Duodenal mucosa (tissue), 2 donors: Measurements from ENCODE around the gene MKNK2.
A peak's percentile ranks its signal among the peaks of the same experiment; 100 is the strongest.
"Not testable (repeated sequence)": the region's sequence is repeated elsewhere in the genome, so short reads cannot be mapped to it uniquely, and the experiment has no call there.

ENCODE experiments used
- H3K27ac ChIP-seq: one replicate; pipeline ENCODE4 v1.7.0; 2013; ENCODE audit warnings: low read depth, low read length
- H3K27me3 ChIP-seq, 2 donors: one replicate each; pipeline ENCODE4 v1.7.0; 2013; ENCODE audit warnings: low read length in 2 of 2, control low read depth in 1 of 2; ENCODE audit not compliant: insufficient read depth in 2 of 2, control insufficient read depth in 1 of 2
- H3K36me3 ChIP-seq, 2 donors: one replicate each; pipeline ENCODE4 v1.7.0; 2013; ENCODE audit warnings: low read length in 2 of 2, control low read depth in 1 of 2; ENCODE audit not compliant: insufficient read depth in 2 of 2, control insufficient read depth in 1 of 2
- H3K4me1 ChIP-seq, 2 donors: one replicate each; pipeline ENCODE4 v1.7.0; 2013; ENCODE audit warnings: low read length in 2 of 2, control low read depth in 1 of 2; ENCODE audit not compliant: insufficient read depth in 2 of 2, control insufficient read depth in 1 of 2
- H3K4me3 ChIP-seq, 2 donors: one replicate each; pipeline ENCODE4 v1.7.0; 2013; ENCODE audit warnings: low read length in 2 of 2, low read depth in 1 of 2
- H3K9ac ChIP-seq, 2 donors: one replicate each; pipeline ENCODE4 v1.7.0; 2013; ENCODE audit warnings: low read length in 2 of 2, low read depth in 1 of 2
- H3K9me3 ChIP-seq, 2 donors: one replicate each; pipeline ENCODE4 v1.7.0; 2013; ENCODE audit warnings: low read length in 2 of 2, control low read depth in 1 of 2; ENCODE audit not compliant: control insufficient read depth in 1 of 2

The MKNK2 gene

DNA sequence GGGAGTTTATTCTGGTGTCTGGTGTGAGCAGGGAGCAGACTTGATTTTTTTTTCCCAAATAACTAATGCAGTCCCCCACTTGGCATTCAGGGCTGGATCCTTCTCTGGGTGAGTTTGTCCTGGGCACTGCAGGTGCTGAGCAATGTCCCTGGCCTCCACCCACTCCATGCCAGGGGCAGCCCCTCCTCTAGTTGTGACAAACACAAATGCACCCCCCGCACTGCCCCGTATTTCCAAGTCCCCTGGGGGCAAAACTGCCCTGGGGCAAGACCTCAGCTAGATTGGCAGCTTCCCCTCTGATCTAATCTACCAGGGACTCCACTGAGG lies 38.6 kb upstream of the MKNK2 start:
- H3K9me3 ChIP-seq = no peaks in the 10 kb centered on the region
- H3K36me3 ChIP-seq = no peaks in the 10 kb centered on the region
- H3K27ac ChIP-seq = peak overlapping the region; percentile 32
- H3K4me1 ChIP-seq = peaks cover 26 to 55% of the 10 kb centered on the region in 2 donors
- peak overlapping the region in 1 of 2 donors; percentile 6 for H3K9ac ChIP-seq
- H3K27me3 ChIP-seq = no peaks in the 10 kb centered on the region
- no peak overlapping the region for H3K4me3 ChIP-seq

DNA sequence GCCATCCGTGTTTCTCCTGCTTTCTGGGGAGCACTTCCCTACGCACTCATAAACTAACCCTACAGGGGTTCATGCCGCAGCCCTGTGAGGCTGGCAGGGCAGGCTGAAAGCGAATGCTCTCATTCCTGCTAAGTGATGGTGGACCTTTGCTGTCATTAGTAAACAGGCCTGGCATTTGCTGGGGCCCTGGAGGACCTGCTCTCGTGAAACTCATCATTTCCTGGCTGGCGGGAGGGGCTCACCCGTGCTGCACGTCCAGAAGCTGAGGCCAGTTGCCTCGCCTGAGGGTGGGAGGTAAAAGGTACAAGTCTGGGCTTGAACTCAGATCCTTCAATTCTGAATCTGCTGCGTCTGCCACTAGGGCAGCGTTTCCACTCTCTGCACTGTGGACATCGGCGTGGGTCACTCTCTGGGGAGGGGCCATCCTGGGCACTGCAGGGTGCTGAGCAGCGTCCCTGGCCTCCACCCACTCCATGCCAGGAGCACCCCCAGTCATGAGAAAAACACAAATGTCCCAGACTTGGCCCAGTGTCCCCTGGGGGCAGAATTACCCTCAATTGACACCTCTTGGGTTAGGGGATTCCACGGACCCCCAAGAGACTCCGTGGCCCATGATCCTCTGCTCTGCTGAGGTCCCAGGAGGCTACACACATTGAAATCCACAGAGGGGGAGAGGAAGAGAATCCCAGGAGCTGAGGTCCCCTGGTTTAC lies 38.1 kb upstream of the MKNK2 start:
- H3K27ac ChIP-seq = peak overlapping the region; percentile 32
- peaks cover 26 to 49% of the 10 kb centered on the region in 2 donors for H3K4me1 ChIP-seq
- H3K4me3 ChIP-seq = no peak overlapping the region
- no peaks in the 10 kb centered on the region for H3K36me3 ChIP-seq
- no peak overlapping the region for H3K9ac ChIP-seq
- H3K9me3 ChIP-seq = no peaks in the 10 kb centered on the region
- no peaks in the 10 kb centered on the region for H3K27me3 ChIP-seq

DNA sequence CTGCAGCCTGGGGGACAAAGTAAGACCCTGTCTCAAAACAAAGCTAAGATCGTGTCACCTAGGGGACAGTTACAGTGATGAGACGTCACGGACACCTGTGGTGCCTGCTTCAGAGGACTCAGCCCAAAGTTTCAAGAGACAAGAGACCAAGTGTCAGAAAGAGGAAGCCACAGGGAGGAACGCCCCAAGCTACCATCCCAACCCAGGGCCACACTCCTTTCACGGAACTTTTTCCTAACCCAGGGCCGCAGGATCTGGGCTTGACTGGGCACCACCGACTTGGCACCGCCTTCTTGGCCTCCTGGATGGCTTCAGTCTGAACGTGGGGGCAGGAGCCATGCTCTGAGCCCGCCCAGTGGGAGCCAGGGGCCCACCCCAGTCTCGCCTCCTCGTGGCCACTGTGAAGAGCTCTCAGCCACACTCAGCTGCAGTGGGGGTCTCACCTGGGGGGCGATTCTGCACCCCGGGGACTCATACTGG lies 36.6 kb upstream of the MKNK2 start:
- Histone ChIP-seq H3K27me3 (no peaks in the 10 kb centered on the region), H3K27ac (peak overlapping the region; percentile 28), H3K4me3 (no peak overlapping the region), H3K36me3 (no peaks in the 10 kb centered on the region), H3K9ac (peak overlapping the region in 1 of 2 donors; percentile 43), H3K4me1 (peaks cover 23 to 38% of the 10 kb centered on the region in 2 donors), H3K9me3 (no peaks in the 10 kb centered on the region)

DNA sequence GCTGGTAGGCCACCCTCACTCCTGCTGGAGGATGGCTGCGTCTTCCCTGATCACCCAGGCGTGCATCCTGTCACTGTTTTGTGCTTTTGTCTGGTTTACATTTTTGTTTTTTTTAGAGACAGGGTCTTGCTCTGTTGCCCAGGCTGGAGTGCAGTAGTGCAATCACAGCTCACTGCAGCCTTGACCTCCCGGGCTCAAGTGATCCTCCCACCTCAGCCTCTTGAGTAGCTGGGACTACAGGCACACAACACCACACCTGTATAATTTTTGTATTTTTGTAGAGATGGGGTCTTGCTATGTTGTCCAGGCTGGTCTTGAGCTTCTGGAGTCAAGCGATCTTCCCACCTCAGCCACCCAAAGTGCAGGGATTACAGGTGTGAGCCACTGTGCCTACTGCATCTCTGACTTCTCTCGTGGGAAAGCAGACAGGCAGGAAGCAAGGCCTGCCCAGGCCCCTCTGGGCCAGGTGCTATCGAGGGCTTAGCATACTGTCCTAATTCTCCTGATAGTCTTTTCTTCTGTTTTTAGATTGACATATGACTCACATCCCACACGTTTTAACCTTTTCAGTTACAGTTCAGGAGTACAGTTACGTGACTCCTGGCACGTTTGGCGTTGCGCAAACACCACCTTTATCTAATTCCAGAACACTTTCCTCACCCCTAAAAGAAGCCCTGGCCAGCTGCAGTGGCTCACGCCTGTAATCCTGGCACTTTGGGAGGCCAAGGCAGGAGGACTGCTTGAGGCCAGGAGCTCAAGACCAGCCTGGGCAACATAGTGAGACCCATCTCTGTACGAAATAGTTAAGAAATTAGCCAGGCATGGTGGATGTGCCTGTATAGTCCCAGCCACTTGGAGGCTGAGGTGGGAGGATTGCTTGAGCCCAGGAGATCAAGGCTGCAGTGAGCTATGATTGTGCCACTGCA lies 35.9 kb upstream of the MKNK2 start:
- not testable (repeated sequence) for H3K4me3 ChIP-seq, H3K36me3 ChIP-seq, H3K27me3 ChIP-seq, H3K9me3 ChIP-seq
- peaks cover 23 to 45% of the 10 kb centered on the region in 2 donors for H3K4me1 ChIP-seq
- peak overlapping the region in 1 of 2 donors; percentile 43 for H3K9ac ChIP-seq
- H3K27ac ChIP-seq = peak overlapping the region; percentile 28

DNA sequence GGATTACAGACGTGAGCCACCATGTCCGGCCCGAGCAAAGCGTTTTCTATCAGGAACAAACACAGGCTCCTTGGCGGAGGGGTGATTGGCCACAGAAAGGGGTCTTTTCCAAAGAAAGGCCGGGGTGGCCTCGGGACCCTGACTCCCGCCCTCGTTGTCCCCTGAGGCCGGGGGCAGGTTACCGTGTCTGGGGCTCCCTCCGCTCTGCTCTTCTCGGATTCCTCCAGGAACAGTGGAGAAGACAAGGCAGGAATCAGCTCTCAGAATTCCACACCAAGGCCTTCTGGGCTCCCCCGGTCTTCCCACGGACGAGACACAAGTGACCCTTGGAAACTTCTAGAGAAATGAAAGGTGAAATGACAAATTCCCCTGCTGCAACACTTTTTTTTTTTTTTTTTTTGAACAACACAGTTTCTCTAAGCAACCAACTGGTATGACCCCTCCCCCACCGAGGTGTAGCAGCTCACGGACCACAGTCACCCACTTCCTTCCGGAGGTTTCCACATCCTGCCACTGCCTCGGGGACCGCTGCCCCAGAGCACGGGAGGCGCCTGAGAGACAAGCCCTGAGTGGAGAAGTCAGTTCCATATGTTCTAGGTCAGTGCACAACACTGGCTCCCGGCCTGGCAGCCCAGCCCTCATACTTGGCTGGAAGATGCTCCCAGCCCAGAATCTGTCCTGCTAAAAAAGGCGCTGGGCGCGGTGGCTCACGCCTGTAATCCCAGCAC lies 34.1 kb upstream of the MKNK2 start:
- Histone ChIP-seq H3K4me3 (peak overlapping the region; percentile 62), H3K36me3 (peaks cover 0 to 5% of the 10 kb centered on the region in 2 donors), H3K9me3 (no peaks in the 10 kb centered on the region), H3K27me3 (no peaks in the 10 kb centered on the region), H3K4me1 (peaks cover 17 to 37% of the 10 kb centered on the region in 2 donors), H3K27ac (peak overlapping the region; percentile 62), H3K9ac (peak overlapping the region; percentile 12 to 61)

DNA sequence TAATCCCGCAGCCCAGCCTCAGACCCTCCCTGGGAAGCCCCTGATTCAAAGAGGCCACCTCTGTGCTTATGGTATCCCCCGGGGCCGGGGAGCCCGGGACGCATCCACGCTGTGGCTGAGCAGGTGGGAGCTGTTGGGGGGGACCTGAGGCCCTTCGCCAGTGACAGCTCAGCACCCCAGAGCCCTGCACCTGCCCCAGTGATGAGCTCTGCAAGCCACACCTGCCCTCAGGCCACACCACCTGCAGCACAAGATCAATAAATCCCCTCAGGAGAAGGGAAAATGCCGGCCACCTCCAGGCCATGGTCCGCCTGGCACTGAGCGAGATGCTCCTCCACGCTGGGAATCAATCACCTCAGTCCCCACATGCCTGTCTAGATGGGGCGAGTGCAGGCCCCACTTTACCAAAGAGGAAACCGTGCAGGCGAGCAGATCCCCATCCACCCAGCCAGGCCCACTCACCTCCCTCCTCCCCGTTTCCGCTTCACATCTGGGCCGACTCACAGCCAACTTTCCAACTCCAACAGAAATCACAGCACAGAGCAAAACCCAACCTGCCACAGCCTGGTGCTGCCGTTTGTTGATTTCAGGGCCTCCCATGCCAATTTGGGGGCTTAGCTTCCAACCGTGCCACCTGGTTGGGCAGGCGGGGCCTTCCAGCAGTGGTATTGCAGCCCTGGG lies 32.3 kb upstream of the MKNK2 start:
- no peaks in the 10 kb centered on the region for H3K9me3 ChIP-seq
- H3K27me3 ChIP-seq = no peaks in the 10 kb centered on the region
- H3K27ac ChIP-seq = no peak overlapping the region
- peaks cover 2 to 23% of the 10 kb centered on the region in 2 donors for H3K36me3 ChIP-seq
- H3K4me1 ChIP-seq = peaks cover 10 to 26% of the 10 kb centered on the region in 2 donors
- peak overlapping the region; percentile 1 to 46 for H3K9ac ChIP-seq
- peak overlapping the region; percentile 50 to 56 for H3K4me3 ChIP-seq

DNA sequence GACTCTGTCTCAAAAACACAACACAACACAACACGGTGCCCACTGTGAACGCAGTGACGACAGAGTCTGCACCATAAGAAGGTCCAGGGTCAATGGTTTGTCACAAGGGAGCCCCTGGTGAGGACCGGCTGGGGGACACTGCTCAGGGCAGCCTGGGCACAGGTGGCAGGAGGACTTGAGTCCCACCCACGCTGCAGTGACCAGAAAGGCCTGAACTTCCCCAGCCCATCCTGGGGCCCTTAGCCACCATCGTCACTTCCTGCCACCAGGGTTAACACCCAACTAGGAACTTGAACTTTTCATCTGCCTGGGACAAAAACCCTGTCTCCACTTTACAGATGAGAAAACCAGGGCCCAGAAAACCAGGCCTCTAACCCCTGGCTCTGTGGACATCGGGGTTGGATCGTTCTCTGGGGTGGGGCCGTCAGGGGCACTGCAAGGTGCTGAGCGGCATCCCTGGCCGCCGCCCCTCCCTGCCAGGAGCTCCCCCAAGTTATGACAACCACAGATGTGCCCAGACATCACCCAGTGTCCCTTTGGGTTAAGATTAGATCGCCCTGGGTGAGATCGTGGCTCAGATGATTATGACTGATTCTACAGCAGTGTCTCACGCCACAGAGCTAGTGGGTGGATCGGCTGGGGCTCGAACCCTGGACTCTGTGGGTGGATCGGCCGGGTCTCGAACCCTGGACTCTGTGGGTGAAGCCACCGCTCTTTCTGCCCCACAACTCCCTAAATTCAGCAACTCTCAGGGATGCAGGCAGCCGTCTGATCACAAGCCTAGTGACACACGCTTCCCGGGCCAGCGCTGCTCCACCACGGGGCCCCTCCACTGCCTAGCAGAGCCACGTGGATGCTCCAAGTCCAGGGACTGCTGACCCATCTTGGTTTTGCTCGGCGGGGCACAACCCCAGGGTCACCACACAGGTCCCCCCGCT lies 31.1 kb upstream of the MKNK2 start:
- H3K9me3 ChIP-seq = no peaks in the 10 kb centered on the region
- H3K27me3 ChIP-seq = no peaks in the 10 kb centered on the region
- H3K4me1 ChIP-seq = peaks cover 3 to 16% of the 10 kb centered on the region in 2 donors
- H3K4me3 ChIP-seq = peak overlapping the region; percentile 50 to 56
- H3K9ac ChIP-seq = peak overlapping the region; percentile 32 to 34
- H3K27ac ChIP-seq = peak overlapping the region; percentile 62
- peaks cover 7 to 35% of the 10 kb centered on the region in 2 donors for H3K36me3 ChIP-seq

DNA sequence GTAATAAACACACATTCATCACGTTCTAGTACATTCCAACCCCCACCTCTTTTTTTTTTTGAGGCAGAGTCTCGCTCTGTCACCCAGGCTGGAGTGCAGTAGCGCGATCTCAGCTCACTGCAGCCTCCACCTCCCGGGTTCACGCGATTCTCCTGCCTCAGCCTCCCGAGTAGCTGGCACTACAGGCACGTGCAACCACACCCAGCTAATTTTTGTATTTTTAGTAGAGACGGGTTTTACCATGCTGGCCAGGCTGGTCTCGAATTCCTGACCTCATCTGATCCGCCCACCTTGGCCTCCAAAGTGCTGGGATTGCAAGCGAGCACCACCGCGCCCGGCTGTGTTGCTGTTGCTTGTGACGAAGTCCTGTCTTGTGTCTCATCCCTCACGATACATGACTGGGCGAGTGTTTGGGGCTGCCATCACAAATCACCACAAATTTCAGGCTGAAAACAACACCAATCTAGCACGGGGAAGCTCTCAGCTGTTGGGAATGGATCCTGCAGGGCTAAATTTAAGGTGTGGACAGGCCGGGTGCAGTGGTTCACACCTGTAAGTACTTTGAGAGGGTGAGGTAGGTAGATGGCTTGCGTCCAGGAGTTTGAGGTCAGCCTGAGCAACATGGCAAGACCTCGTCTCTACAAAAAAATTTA lies 29.4 kb upstream of the MKNK2 start:
- no peak overlapping the region for H3K27ac ChIP-seq
- H3K4me1 ChIP-seq = peaks cover 3 to 8% of the 10 kb centered on the region in 2 donors
- no peak overlapping the region for H3K9ac ChIP-seq
- H3K9me3 ChIP-seq = no peaks in the 10 kb centered on the region
- peaks cover 9 to 47% of the 10 kb centered on the region in 2 donors for H3K36me3 ChIP-seq
- H3K4me3 ChIP-seq = no peak overlapping the region
- no peaks in the 10 kb centered on the region for H3K27me3 ChIP-seq
